GM19238 (cell line): ENCODE data around the gene NLRP6.
"Not testable (repeated sequence)": the region's sequence is repeated elsewhere in the genome, so short reads cannot be mapped to it uniquely, and the experiment has no call there.

Experiments
- DNase-seq: peaks from one replicate; pipeline ENCODE4 v3.0.0; 2011; ENCODE audit warnings: low spot score; ENCODE audit not compliant: insufficient read length

Gene NLRP6

GRCh38 chr11:319121-319887 lies 41.1 kb downstream of the NLRP6 start:
- DNase-seq, result not testable (repeated sequence)

GRCh38 chr11:319888-320273 lies 41.7 kb downstream of the NLRP6 start:
- not testable (repeated sequence) for DNase-seq

GRCh38 chr11:324156-324555 lies 45.9 kb downstream of the NLRP6 start:
- no peak for DNase-seq

DNA sequence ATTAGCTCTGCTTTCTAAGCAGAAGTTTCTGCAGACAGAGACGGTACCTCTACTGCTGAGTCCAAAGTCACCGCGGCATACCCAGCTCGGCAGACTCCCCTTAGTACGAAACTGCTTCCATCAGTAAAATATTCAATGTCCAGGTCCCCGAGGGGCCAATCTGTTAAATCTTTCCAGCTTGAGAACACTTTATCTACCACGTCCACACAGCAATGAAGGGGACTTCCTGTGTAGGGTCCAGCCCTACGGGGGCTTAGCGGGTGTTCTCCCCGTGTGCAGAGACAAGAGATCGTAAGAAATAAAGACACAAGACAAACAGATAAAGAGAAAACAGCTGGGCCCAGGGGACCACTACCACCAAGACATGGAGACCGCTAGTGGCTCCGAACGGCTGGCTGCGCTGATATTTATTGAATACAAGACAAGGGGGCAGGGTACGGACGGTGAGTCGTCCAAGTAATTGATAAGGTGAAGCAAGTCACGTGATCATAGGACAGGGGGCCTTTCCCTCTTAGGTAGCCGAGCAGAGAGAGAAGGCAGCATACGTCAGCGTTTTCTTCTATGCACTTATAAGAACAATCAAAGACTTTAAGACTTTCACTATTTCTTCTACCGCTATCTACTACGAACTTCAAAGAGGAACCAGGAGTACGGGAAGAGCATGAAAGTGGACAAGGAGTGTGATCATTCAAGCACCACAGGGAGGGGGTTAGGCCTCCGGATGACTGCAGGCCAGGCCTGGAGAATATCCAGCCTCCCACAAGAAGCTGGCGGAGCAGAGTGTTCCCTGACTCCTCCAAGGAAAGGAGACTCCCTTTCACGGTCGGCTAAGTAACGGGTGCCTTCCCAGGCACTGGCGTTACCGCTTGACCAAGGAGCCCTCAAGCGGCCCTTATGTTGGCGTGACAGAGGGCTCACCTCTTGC lies 46.6 kb downstream of the NLRP6 start:
- not testable (repeated sequence) for DNase-seq

DNA sequence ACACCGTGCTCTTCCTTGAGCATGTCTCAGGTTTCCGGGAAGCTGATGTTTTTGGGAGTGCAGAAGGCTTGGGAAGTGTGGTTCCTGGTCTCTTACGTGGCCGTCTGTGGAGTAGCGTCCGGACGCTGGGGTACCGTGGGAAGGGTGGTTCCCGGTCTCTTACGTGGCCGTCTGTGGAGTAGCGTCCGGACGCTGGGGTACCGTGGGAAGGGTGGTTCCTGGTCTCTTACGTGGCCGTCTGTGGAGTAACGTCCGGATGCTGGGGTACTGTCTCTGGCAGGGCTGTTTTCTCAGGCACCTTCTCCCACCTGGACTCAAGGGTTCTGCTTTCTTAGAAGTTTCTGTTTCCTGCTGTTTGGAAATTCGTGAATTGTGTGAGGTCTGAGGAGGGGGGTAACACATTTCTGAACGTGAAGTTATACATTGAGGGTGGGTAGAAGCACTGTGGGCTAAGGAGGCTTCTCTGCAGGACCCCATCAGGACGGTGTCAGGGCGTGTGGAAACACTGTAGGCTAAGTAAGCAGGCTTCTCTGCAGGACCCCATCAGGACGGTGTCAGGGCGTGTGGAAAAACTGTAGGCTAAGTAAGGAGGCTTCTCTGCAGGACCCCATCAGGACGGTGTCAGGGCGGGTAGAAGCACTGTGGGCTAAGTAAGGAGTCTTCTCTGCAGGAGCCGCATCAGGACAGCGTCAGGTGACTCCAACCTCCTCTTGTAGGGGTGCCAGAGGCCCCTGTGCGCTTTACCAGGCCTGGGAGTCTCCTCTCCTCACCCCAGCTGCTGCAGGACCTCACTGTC lies 47.8 kb downstream of the NLRP6 start:
- no peak for DNase-seq

- no peak for DNase-seq
These were observed 48.3 kb downstream of the NLRP6 start for GRCh38 chr11:326592-326841.

DNA sequence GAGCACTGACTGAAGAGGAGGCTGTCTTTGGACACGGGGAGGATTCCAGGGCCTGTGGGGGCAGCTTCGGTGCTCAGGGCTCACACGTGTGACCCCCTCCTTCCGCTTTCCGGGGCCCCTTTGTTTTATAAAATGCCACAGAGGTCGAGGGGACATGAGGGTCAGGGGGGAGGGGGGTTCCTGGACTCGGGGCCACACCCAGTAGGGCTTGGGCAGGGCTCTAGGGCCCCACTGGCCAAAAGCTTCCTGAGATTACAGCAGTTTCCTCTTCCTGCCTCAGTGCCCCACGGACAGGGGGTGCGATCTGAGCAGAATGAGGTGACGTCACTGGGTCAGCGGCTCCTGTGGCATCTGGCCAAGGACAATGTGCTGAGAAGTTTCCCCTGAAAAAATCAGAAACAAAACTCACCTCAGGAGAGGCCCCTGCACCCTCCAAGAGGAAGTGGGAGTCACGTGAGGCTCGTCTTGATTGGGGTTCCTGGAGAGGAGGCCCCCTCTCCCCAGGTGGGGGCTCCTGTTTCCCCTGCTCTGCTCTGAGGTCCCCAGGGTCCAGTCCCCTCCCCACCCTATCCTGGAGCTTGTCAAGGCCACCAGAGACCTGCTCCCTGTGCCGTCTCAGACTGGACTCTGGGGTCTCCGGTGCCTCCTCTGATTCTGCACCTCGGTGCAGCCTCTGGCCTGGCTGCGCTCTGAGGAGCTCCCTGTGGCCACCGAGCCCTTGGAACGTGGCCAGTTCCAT lies 48.8 kb downstream of the NLRP6 start:
- peak; percentile 73 for DNase-seq

DNA sequence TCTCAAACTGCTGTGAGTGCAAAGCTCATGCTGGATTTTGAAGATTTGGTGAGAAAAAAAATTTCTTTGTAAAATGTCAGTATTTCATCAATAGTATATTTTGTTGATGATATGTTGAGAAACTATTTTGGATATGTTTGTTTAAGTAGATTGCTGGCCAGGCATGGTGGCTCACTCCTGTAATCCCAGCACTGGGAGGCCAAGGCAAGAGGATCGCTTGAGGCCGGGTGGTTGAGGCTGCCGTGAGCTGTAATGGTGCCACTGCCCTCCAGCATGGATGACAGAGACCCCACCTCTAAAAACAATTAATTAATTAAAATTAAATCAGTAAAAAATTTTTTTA lies 49.3 kb downstream of the NLRP6 start:
- DNase-seq, result no peak

DNA sequence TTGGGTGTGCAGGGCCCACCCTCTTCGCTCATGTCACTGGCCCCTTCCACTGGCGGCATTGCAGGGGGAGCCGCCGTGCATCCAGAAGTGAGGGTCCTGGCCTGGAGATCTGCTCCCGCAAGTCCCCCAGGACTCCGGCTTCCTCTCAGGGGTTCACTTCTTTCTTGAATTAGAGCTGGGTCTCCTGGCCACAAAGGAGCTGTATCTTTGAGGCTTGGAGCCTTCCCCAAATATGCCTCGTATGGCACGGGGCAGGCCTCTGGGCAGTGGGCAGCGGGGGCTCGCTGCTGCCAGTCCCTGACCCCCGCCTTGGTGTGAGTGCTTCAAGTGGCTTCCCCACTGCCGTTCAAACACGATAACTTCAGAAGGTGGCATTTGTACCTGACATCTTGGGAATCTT lies 49.8 kb downstream of the NLRP6 start:
- DNase-seq, result no peak

DNA sequence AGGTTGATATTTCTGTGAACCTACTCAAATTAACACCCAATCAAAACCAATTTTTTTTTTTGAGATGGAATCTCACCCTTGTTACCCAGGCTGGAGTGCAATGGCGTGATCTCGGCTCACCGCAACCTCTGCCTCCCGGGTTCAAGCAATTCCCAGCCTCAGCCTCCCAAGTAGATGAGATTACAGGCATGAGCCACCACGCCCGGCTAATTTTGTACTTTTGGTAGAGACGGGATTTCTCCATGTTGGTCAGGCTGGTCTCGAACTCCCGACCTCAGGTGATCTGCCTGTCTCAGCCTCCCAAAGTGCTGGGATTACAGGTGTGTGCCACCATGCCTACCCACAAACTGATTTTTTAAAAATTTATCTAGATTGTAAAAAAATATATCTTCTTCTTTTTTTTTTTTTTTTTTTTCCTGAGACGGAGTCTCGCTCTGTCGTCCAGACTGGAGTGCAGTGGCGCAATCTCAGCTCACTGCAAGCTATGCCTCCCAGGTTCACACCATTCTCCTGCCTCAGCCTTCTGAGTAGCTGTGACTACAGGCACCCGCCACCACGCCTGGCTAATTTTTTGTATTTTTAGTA lies 50.4 kb downstream of the NLRP6 start:
- not testable (repeated sequence) for DNase-seq

GRCh38 chr11:329886-330253 lies 51.7 kb downstream of the NLRP6 start:
- no peak for DNase-seq

- no peak for DNase-seq
These were observed 52.1 kb downstream of the NLRP6 start for GRCh38 chr11:330307-330693.

DNA sequence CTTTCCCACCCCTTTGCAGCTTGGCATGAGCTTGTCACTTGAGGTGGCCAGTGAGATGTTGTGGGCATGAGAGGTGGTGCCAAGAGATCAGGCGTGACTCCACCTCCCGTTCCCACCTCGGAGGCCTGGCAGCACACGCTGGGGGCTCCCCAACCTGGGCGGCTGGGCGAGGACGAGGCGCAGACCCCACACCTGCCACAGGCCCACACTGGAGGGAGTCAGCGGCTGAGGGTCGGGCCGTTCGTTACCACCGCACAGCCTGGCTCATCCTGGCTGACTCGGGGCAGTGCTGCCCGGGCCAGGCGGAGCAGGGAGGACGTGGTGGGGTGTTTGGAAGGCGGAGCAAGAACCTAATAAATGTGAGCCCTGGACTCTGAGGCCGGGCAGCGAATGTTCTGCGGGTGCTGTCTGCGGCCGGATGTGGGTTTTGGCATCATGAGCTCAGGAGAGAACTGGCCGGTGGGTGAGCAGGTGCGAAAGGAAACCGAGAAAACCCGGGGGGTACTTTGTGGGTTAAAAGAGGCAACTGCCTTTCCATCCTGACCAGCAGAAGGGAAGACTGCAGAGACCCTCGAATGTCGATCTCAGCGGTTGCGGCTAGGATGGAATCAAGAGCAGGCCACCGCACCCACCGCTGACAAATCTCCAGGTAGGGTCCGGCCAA lies 52.6 kb downstream of the NLRP6 start:
- no peak for DNase-seq

- DNase-seq, result no peak
These were observed 53.3 kb downstream of the NLRP6 start for GRCh38 chr11:331358-332060.

GRCh38 chr11:332651-333480 lies 54.7 kb downstream of the NLRP6 start:
- DNase-seq, result no peak

DNA sequence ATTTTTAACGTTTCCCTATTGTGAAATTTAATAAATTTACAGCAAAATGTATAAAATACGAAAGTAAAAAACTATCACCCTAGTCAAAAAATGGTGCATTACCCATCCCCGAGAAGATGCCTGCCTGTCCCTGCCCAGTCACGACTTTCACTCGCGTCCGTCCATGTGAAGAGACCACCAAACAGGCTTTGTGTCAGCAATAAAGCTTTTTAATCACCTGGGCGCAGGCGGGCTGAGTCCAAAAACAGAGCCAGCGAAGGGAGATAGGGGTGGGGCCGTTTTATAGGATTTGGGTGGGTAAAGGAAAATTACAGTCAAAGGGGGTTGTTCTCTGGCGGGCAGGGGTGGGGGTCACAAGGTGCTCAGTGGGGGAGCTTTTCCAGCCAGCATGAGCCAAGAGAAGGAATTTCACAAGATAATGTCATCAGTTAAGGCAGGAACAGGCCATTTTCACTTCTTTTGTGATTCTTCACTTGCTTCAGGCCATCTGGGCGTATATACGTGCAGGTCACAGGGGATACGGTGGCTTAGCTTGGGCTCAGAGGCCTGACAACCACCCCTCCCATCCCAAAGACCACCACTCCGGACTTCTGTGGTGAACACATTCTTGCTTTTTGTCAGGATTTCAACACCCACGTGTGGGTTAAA lies 55.5 kb downstream of the NLRP6 start:
- not testable (repeated sequence) for DNase-seq

DNA sequence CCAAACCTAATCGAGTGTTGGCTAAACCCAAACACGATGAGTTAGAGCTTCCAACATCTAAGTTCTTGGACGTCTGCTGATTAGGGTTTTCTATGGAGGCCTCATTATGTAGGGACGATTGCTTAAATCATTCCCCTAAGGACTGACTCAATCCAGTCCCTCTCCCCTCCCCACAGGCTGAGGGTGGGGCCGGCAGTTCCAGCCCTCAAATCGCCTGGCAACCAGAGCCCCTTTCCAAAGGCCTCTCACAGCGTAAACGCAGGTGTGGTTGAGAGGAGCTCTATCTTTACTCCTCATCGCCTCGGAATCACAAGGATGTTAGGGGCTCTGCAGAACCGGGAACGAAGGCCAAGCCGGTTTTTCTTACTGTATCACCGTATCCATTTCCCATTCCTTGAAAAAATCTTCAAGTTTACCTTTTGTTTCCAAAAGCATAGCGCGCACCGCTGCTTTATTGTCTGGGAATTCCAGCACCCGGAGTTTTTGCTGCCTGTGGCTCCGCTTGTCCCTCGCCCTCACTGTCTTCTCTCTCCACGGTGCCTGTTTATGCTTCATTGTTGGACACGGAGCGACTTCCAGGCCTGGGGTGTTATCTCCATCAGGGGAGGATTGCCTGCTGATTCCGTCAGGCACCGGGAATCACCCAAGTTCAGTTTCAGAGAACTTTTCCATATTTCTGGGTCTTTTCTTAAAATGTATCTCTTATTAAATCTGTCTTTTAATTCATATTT lies 56.2 kb downstream of the NLRP6 start:
- no peak for DNase-seq
